HEK293 (cell line): ENCODE data around the gene GM2A.

Experiments used
- CTCF ChIA-PET: fragments of 350-600 bp; formaldehyde crosslinking; extraction: SDS; loops from one replicate; lab custom pipeline; 2021; ENCODE audit warnings: antibody characterized with exemption; lab: Yijun Ruan, JAX
- POLR2A ChIA-PET: fragments of 300-600 bp; formaldehyde crosslinking; extraction: SDS; loops from one replicate; lab custom pipeline; 2020; ENCODE audit warnings: antibody characterized with exemption, inconsistent platforms; lab: Yijun Ruan, JAX
- H3K27ac ChIP-seq: fragments of 200-500 bp; sonication (Bioruptor generic); 2 replicates; pipeline ENCODE4 v1.5.1; 2014; ENCODE audit warnings: low read depth, low read length, control low read depth, inconsistent platforms; ENCODE audit errors: extremely low read depth
- H3K36me3 ChIP-seq, 2 experiments: fragments of 200-500 bp in 1 of 2; sonication (Bioruptor generic) in 1 of 2; 1 replicate in 1 of 2; 2 replicates in 1 of 2; pipeline ENCODE4 v1.5.1; 2014 to 2017; ENCODE audit warnings: inconsistent platforms in 2 of 2, low read length in 2 of 2; ENCODE audit not compliant: control insufficient read depth in 2 of 2, insufficient read depth in 1 of 2
- H3K4me1 ChIP-seq: fragments of 200-500 bp; sonication (Bioruptor generic); 2 replicates; pipeline ENCODE4 v1.5.1; 2014; ENCODE audit warnings: mild to moderate bottlenecking, low read length, inconsistent platforms; ENCODE audit not compliant: control insufficient read depth, insufficient read depth
- H3K4me3 ChIP-seq: 2 replicates; pipeline ENCODE4 v1.5.1; 2011; ENCODE audit warnings: low read depth, mild to moderate bottlenecking, control low read depth, low read length, moderate library complexity
- H3K9me3 ChIP-seq: fragments of 200-500 bp; sonication (Bioruptor generic); 2 replicates; pipeline ENCODE4 v1.5.1; 2014; ENCODE audit warnings: low read depth, low read length, inconsistent platforms; ENCODE audit not compliant: control insufficient read depth, insufficient read depth
- GLI2 ChIP-seq: fragments of 450-650 bp; formaldehyde crosslinking; IDR thresholded peaks from 2 replicates; pipeline ENCODE4; 2017; ENCODE audit warnings: missing biosample characterization, missing genetic modification characterization, low read depth, borderline replicate concordance
- GLIS1 ChIP-seq: fragments of 450-650 bp; formaldehyde crosslinking; IDR thresholded peaks from 2 replicates; pipeline ENCODE4 v1.5.1; 2016; ENCODE audit warnings: missing biosample characterization, missing genetic modification characterization
- IKZF3 ChIP-seq: fragments of 450-650 bp; IDR thresholded peaks from 2 replicates; pipeline ENCODE4 v1.5.0; 2018; ENCODE audit warnings: missing biosample characterization, mild to moderate bottlenecking, missing genetic modification characterization, moderate library complexity
- RBAK ChIP-seq: fragments of 450-650 bp; formaldehyde crosslinking; IDR thresholded peaks from 2 replicates; pipeline ENCODE4 v1.5.1; 2016; ENCODE audit warnings: missing biosample characterization, missing genetic modification characterization
- SALL2 ChIP-seq: fragments of 450-650 bp; formaldehyde crosslinking; IDR thresholded peaks from 2 replicates; pipeline ENCODE4 v1.5.0; 2017; ENCODE audit warnings: missing biosample characterization, mild to moderate bottlenecking, missing genetic modification characterization, borderline replicate concordance
- SCRT1 ChIP-seq: fragments of 450-650 bp; formaldehyde crosslinking; IDR thresholded peaks from 2 replicates; pipeline ENCODE4 v1.5.1; 2016; ENCODE audit warnings: missing biosample characterization, missing genetic modification characterization, borderline replicate concordance
- ZBTB21 ChIP-seq: fragments of 450-650 bp; formaldehyde crosslinking; IDR thresholded peaks from 2 replicates; pipeline ENCODE4 v1.5.1; 2017; ENCODE audit warnings: missing biosample characterization, missing genetic modification characterization
- ZBTB26 ChIP-seq: fragments of 450-650 bp; formaldehyde crosslinking; optimal IDR thresholded peaks from 2 replicates; pipeline ENCODE3; 2016; ENCODE audit warnings: missing biosample characterization, mild to moderate bottlenecking, missing genetic modification characterization
- ZNF366 ChIP-seq: fragments of 450-650 bp; formaldehyde crosslinking; conservative IDR thresholded peaks from 2 replicates; pipeline ENCODE4 v1.5.1; 2016; ENCODE audit warnings: missing biosample characterization, missing genetic modification characterization
- ZNF433 ChIP-seq: fragments of 450-650 bp; formaldehyde crosslinking; IDR thresholded peaks from 2 replicates; pipeline ENCODE4 v1.5.1; 2016; ENCODE audit warnings: missing biosample characterization, missing genetic modification characterization, low read depth
- ZNF514 ChIP-seq: fragments of 450-650 bp; formaldehyde crosslinking; IDR thresholded peaks from 2 replicates; pipeline ENCODE4 v1.5.1; 2016; ENCODE audit warnings: missing biosample characterization, missing genetic modification characterization
- ZNF621 ChIP-seq: fragments of 450-650 bp; formaldehyde crosslinking; IDR thresholded peaks from 2 replicates; pipeline ENCODE4 v1.5.1; 2017; ENCODE audit warnings: missing biosample characterization, missing genetic modification characterization
- ZNF654 ChIP-seq: fragments of 450-650 bp; formaldehyde crosslinking; IDR thresholded peaks from 2 replicates; pipeline ENCODE4 v1.5.1; 2016; ENCODE audit warnings: low read depth, missing biosample characterization, missing genetic modification characterization
- ZNF768 ChIP-seq: fragments of 450-650 bp; formaldehyde crosslinking; IDR thresholded peaks from 2 replicates; pipeline ENCODE4 v1.5.1; 2018; ENCODE audit warnings: missing biosample characterization, mild to moderate bottlenecking, missing genetic modification characterization
- ZNF776 ChIP-seq: fragments of 450-650 bp; formaldehyde crosslinking; IDR thresholded peaks from 2 replicates; pipeline ENCODE4 v1.5.0; 2017; ENCODE audit warnings: missing biosample characterization, missing genetic modification characterization, borderline replicate concordance
- ZNF791 ChIP-seq: fragments of 450-650 bp; formaldehyde crosslinking; IDR thresholded peaks from 2 replicates; pipeline ENCODE4 v1.5.1; 2016; ENCODE audit warnings: missing biosample characterization, missing genetic modification characterization
- ZNF792 ChIP-seq: fragments of 450-650 bp; formaldehyde crosslinking; IDR thresholded peaks from 2 replicates; pipeline ENCODE4 v1.5.1; 2016; ENCODE audit warnings: missing biosample characterization, missing genetic modification characterization
- TF ChIP-seq, protein P1 (sequence below): fragments of 450-650 bp; formaldehyde crosslinking; IDR thresholded peaks from 2 replicates; pipeline ENCODE4 v1.5.1; 2016; ENCODE audit warnings: missing biosample characterization, missing genetic modification characterization
- TF ChIP-seq, protein P2 (sequence below): fragments of 450-650 bp; formaldehyde crosslinking; IDR thresholded peaks from 2 replicates; pipeline ENCODE4 v1.5.1; 2016; ENCODE audit warnings: missing biosample characterization, missing genetic modification characterization
- TF ChIP-seq, protein P3 (sequence below): fragments of 450-650 bp; formaldehyde crosslinking; IDR thresholded peaks from 2 replicates; pipeline ENCODE4 v1.5.1; 2016; ENCODE audit warnings: missing biosample characterization, missing genetic modification characterization

The GM2A gene

GRCh38 chr5:151267491-151268260 lies 14.7 kb downstream of the GM2A start:
- Histone ChIP-seq H3K9me3 (no peaks in the 10 kb centered on the region), H3K36me3 (peaks cover 0 to 28% of the 10 kb centered on the region in 2 experiments), H3K27ac (no peak overlapping the region), H3K4me3 (no peak overlapping the region), H3K4me1 (no peaks in the 10 kb centered on the region)
- CTCF ChIA-PET = no interaction called here
- TF ChIP-seq ZBTB21 (tag by site-specific recombination) = no peak
- no peak for TF ChIP-seq ZNF621 (tag by site-specific recombination)
- no peak for TF ChIP-seq ZNF654 (tag by site-specific recombination)
- TF ChIP-seq SALL2 (tag by site-specific recombination) = no peak
- TF ChIP-seq SCRT1 (tag by site-specific recombination) = no peak
- TF ChIP-seq, protein P1, sequence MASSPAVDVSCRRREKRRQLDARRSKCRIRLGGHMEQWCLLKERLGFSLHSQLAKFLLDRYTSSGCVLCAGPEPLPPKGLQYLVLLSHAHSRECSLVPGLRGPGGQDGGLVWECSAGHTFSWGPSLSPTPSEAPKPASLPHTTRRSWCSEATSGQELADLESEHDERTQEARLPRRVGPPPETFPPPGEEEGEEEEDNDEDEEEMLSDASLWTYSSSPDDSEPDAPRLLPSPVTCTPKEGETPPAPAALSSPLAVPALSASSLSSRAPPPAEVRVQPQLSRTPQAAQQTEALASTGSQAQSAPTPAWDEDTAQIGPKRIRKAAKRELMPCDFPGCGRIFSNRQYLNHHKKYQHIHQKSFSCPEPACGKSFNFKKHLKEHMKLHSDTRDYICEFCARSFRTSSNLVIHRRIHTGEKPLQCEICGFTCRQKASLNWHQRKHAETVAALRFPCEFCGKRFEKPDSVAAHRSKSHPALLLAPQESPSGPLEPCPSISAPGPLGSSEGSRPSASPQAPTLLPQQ (tag by site-specific recombination) = no peak
- TF ChIP-seq ZNF433 (tag by site-specific recombination) = no peak
- no peak for TF ChIP-seq ZBTB26 (tag by site-specific recombination)
- TF ChIP-seq GLIS1 (tag by site-specific recombination) = no peak
- no peak for TF ChIP-seq ZNF791 (tag by site-specific recombination)
- no peak for TF ChIP-seq ZNF776 (tag by site-specific recombination)
- no peak for TF ChIP-seq ZNF514 (tag by site-specific recombination)
- no peak for TF ChIP-seq RBAK (tag by site-specific recombination)
- no peak for TF ChIP-seq ZNF792
- TF ChIP-seq ZNF768 = no peak
- no peak for TF ChIP-seq ZNF366 (tag by site-specific recombination)
- TF ChIP-seq, protein P2, sequence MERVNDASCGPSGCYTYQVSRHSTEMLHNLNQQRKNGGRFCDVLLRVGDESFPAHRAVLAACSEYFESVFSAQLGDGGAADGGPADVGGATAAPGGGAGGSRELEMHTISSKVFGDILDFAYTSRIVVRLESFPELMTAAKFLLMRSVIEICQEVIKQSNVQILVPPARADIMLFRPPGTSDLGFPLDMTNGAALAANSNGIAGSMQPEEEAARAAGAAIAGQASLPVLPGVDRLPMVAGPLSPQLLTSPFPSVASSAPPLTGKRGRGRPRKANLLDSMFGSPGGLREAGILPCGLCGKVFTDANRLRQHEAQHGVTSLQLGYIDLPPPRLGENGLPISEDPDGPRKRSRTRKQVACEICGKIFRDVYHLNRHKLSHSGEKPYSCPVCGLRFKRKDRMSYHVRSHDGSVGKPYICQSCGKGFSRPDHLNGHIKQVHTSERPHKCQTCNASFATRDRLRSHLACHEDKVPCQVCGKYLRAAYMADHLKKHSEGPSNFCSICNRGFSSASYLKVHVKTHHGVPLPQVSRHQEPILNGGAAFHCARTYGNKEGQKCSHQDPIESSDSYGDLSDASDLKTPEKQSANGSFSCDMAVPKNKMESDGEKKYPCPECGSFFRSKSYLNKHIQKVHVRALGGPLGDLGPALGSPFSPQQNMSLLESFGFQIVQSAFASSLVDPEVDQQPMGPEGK (tag by site-specific recombination) = no peak
- no peak for TF ChIP-seq GLI2
- no peak for TF ChIP-seq IKZF3
- TF ChIP-seq, protein P3, sequence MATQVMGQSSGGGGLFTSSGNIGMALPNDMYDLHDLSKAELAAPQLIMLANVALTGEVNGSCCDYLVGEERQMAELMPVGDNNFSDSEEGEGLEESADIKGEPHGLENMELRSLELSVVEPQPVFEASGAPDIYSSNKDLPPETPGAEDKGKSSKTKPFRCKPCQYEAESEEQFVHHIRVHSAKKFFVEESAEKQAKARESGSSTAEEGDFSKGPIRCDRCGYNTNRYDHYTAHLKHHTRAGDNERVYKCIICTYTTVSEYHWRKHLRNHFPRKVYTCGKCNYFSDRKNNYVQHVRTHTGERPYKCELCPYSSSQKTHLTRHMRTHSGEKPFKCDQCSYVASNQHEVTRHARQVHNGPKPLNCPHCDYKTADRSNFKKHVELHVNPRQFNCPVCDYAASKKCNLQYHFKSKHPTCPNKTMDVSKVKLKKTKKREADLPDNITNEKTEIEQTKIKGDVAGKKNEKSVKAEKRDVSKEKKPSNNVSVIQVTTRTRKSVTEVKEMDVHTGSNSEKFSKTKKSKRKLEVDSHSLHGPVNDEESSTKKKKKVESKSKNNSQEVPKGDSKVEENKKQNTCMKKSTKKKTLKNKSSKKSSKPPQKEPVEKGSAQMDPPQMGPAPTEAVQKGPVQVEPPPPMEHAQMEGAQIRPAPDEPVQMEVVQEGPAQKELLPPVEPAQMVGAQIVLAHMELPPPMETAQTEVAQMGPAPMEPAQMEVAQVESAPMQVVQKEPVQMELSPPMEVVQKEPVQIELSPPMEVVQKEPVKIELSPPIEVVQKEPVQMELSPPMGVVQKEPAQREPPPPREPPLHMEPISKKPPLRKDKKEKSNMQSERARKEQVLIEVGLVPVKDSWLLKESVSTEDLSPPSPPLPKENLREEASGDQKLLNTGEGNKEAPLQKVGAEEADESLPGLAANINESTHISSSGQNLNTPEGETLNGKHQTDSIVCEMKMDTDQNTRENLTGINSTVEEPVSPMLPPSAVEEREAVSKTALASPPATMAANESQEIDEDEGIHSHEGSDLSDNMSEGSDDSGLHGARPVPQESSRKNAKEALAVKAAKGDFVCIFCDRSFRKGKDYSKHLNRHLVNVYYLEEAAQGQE (tag by site-specific recombination) = no peak
- POLR2A ChIA-PET = no interaction called here
